HepG2 (cell line): ENCODE data around the gene MLX. TPM values are rescaled to one million over a fixed set of nuclear protein-coding genes. Genes with fewer than 3 reads are reported as not detected.
A peak's percentile ranks its signal among the peaks of the same experiment; 100 is the strongest.

Source experiments
- CBX2 ChIP-seq, 2 experiments: fragments of 200-600 bp in 1 of 2; sonication (generic); formaldehyde crosslinking in 1 of 2; IDR thresholded peaks; 2 replicates each; pipeline versions ENCODE4 v1.7.0 to v1.8.1; 2018 to 2022; ENCODE audit warnings: low read depth in 2 of 2, low read length in 1 of 2, mild to moderate bottlenecking in 1 of 2, missing genetic modification reagents in 1 of 2
- FOXP4 ChIP-seq: sonication (generic); formaldehyde crosslinking; IDR thresholded peaks from 2 replicates; pipeline ENCODE4 v1.4.0; 2020; ENCODE audit warnings: missing genetic modification reagents
- HMGXB3 ChIP-seq: sonication (generic); formaldehyde crosslinking; IDR thresholded peaks from 2 replicates; pipeline ENCODE4 v1.4.0; 2020; ENCODE audit warnings: missing genetic modification reagents, borderline replicate concordance
- KAT7 ChIP-seq: IDR thresholded peaks from 2 replicates; pipeline ENCODE4 v1.6.1; 2018; ENCODE audit warnings: borderline replicate concordance, missing compliant biosample characterization
- MAFF ChIP-seq: IDR thresholded peaks from 2 replicates; pipeline ENCODE4 v1.6.1; 2011; ENCODE audit warnings: low read depth, low read length, improper control_type of control experiment
- SP1 ChIP-seq, 2 experiments: fragments of 450-650 bp in 1 of 2; sonication (generic) in 1 of 2; formaldehyde crosslinking in 1 of 2; IDR thresholded peaks; 2 replicates each; pipeline versions ENCODE4 v1.4.0 to v1.6.1; 2016 to 2020; ENCODE audit warnings: missing genetic modification reagents in 1 of 2
- STAT6 ChIP-seq: sonication (generic); formaldehyde crosslinking; IDR thresholded peaks from 2 replicates; pipeline ENCODE4 v1.4.0; 2020; ENCODE audit warnings: missing genetic modification reagents, mild to moderate bottlenecking, borderline replicate concordance
- ZEB1 ChIP-seq: IDR thresholded peaks from 2 replicates; pipeline ENCODE4 v1.6.1; 2012; ENCODE audit warnings: mild to moderate bottlenecking, low read depth, inconsistent platforms; ENCODE audit not compliant: insufficient replicate concordance
- ZFP41 ChIP-seq: sonication (generic); formaldehyde crosslinking; IDR thresholded peaks from 2 replicates; pipeline ENCODE4 v1.4.0; 2020; ENCODE audit warnings: mild to moderate bottlenecking, missing genetic modification reagents, borderline replicate concordance
- ZNF276 ChIP-seq: sonication (generic); formaldehyde crosslinking; IDR thresholded peaks from 2 replicates; pipeline ENCODE4 v1.4.0; 2020; ENCODE audit warnings: mild to moderate bottlenecking, low read depth, missing genetic modification reagents
- ZNF354B ChIP-seq: sonication (generic); formaldehyde crosslinking; IDR thresholded peaks from 2 replicates; pipeline ENCODE4 v1.8.0; 2022; ENCODE audit warnings: mild to moderate bottlenecking, missing genetic modification reagents
- ZNF546 ChIP-seq: sonication (generic); formaldehyde crosslinking; conservative IDR thresholded peaks from 2 replicates; pipeline ENCODE4 v1.8.1; 2023; ENCODE audit warnings: mild to moderate bottlenecking, missing genetic modification reagents
- ZNF770 ChIP-seq: sonication (generic); formaldehyde crosslinking; IDR thresholded peaks from 2 replicates; pipeline ENCODE4 v1.5.0; 2020; ENCODE audit warnings: mild to moderate bottlenecking, missing genetic modification reagents
- polyA plus RNA-seq, 8 experiments: library from polyadenylated mRNA; depleted of rRNA in 3 of 8; stranded (reverse) in 7 of 8; unstranded in 1 of 8; fragments of >200 nt; fragmentation: Illumina TruSeq in 4 of 8; extraction: Trizol in 4 of 8; gene quantifications; 2 replicates each; pipeline versions ENCODE4 v1.2.1 to v1.2.3, GENCODE V29; 2011 to 2016; ENCODE audit warnings: low read depth in 4 of 8, missing spikeins in 1 of 8, mixed read lengths in 1 of 8; ENCODE audit not compliant: insufficient read depth in 1 of 8
- total RNA-seq, 5 experiments: library from RNA; depleted of rRNA; stranded (reverse); fragments of >200 nt; fragmentation: Illumina TruSeq; extraction: Trizol; gene quantifications; 2 replicates each; pipeline ENCODE4 v1.2.3, GENCODE V29; 2016; ENCODE audit warnings: low read depth in 1 of 5

MLX gene
- total and polyA plus RNA-seq, 2 of the 13 experiments (the other 11 are each of a cell fraction or from before 2014, with no cell fraction given), result 38.9 to 74.4 TPM

- TF ChIP-seq ZEB1, result peak; percentile 54
- peak; percentile 18 for TF ChIP-seq FOXP4 (CRISPR knock-in tag)
- TF ChIP-seq STAT6 (CRISPR knock-in tag), result no peak; the same call in 1 of the 2 replicates
- no peak for TF ChIP-seq HMGXB3
- no peak for TF ChIP-seq ZNF546 (CRISPR knock-in tag)
- no peak for TF ChIP-seq CBX2 (IDR thresholded peaks at IDR 0.05; ENCODE audit: low read depth, low read length)
- 0 out of 2 replicates have a peak, but pooled peaks have one; percentile 15 for TF ChIP-seq CBX2 (CRISPR knock-in tag; IDR thresholded peaks at IDR 0.05; ENCODE audit: low read depth)
- peak; percentile 74 for TF ChIP-seq KAT7 (CRISPR knock-in tag)
- TF ChIP-seq SP1 (IDR thresholded peaks at IDR 0.05), result no peak
- TF ChIP-seq SP1 (CRISPR knock-in tag; IDR thresholded peaks at IDR 0.05), result 0 out of 2 replicates have a peak, but pooled peaks have one; percentile 4
- TF ChIP-seq ZNF770 (CRISPR knock-in tag), result peak; percentile 93
- TF ChIP-seq ZFP41, result no peak
- no peak for TF ChIP-seq MAFF
- TF ChIP-seq ZNF354B (CRISPR knock-in tag), result no peak; the same call in 1 of the 2 replicates
- TF ChIP-seq ZNF276 (CRISPR knock-in tag), result 0 out of 2 replicates have a peak, but pooled peaks have one; percentile 25
Observed at GRCh38 chr17:42531455-42532354, 35.2 kb upstream of the MLX start (continued).
